GM18858 (cell line): Measurements from ENCODE around the gene HIPK1.

ENCODE experiments used
- ATAC-seq: cut with Tn5 transposase; IDR thresholded peaks from one replicate; pipeline ENCODE4 v1.9.1; 2021; ENCODE audit not compliant: unreplicated experiment

HIPK1 gene

DNA sequence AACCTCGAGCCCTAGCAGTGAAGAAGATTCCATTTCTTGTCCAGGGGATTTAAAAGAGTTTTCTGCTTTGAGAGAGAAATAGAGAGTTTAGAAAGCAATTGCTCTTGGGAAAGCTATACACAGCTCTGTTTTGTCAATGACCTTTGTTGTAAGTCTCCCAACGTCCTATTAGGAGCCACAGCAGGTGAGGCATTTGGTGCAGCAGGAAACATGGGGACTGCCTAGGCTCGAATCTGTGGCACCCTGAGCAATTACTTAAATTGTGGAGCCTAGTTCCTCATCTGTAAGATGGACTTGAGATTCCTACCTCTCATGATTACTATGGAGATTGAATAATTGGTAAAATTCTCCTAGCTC lies 15.8 kb upstream of the HIPK1 start:
- no peak for ATAC-seq

DNA sequence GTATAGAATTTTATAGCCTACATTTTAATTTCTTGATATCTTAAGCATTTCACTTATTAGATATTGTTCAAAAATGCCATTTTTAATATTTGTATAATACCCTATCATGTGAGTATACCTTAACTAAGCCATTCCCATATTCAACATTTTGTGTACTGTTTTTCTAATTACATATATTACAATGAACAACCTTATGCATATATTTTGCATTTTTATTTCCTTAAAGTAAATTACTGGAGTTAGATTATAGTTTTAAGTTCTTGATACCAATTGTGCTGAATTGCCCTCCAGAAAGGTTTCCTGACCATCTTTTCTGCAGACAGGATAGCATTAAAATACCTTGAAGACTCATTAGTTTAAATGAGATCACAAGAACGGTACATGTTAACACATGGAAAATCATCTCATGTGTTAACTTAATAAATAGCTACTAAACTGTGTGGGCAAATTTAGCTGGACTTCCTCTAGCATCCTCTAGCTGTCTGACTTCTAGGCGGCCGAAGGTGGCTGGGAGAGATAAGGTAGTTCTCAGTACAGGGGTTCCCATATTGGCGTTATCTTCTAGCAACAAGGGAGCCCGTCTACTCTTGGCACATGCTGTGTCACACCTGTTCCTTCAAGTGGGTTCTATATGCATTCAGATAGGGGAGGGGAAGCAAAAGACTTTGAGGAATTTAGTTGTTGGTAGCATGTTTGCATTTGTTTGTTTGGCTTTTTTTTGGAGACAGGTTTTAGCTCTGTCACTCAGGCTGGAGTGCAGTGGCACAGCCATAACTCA lies 15.0 kb upstream of the HIPK1 start:
- no peak for ATAC-seq

GRCh38 chr1:113916974-113917373 lies 12.2 kb upstream of the HIPK1 start:
- no peak for ATAC-seq

DNA sequence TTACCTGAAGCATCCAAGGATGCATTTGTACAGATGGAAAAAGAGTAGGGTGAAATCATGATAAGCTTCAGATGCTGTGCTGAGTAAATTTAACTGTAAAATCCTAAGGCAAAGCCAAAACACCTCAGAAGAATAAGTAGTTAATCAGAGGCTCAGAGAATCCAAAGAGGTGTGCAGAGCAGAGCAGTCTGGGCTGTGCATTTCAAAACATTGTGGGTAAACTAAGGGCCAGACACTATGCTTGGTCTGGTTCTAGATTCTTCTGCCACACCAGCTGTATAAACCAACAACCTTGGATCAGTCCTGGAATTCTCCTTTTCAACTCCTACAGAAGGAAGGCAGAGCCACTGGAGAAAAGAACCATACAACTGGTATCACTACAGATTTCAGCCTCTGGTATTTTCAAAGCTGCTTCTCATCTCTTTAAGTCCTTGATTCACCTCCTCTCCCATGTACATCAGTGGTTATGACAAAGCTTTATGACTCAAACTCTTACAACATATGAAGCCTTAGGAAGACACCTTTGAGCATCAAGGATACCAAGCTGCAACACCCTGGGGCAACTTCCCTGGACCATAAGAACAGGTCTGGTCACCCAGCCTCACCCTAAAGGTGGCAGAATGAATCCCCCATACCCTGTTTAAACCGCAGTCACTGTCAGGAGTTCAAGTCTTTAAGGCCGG lies 11.6 kb upstream of the HIPK1 start:
- ATAC-seq: no peak

DNA sequence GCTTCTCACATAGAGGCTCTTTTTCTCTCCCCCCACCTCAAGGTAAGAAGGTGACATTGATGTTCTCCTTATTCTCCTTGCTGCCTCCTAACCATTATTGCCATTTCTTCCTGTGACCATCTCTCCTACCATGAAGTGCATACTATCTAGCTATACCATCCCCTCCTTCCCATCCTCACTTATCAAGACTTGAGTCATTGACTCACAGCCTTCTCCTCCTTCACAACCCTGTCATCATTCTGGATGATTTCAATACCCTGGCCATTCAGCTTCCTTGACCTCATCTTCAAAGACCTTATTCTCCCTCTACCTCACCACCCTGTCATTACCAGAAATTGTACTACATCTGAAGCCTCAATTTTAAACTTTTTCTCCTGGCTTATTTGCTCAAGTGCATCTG lies 10.9 kb upstream of the HIPK1 start:
- no peak for ATAC-seq

DNA sequence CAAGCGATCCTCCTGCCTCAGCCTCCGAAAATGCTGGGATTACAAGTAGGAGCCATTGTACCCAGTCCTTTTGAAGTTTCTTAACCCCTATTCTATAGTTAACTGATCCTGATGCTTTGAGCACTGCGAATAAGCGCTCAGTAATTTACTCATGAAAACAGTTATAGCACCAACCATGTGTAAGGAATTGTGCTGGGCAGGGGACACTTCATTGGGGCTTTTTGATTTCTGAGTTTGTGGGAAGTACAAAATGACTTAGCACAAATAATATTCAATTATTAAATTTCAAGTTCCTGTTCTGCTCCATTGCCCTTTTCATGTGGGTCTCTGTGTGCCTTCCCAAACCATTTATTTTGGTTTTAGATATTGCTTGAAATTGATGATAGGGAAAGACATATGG lies 6.2 kb upstream of the HIPK1 start:
- ATAC-seq: no peak

DNA sequence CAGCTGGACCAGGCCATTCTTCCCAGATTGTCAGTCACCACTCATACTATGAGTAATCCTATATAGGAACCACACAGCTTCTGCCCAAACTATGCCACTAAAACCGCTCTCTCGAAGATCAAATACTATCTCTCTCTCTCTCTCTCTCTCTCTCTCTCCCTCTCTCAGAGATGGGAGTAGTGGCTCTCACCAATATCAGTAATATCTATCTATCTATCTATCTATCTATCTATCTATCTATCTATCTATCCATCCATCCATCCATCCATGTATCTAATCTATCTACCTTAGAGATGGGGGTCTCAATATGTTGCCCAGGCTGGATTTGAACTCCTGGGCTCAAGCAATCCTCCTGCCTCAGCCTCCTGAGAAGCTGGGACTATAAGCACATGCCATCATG lies 4.7 kb upstream of the HIPK1 start:
- ATAC-seq: no peak

DNA sequence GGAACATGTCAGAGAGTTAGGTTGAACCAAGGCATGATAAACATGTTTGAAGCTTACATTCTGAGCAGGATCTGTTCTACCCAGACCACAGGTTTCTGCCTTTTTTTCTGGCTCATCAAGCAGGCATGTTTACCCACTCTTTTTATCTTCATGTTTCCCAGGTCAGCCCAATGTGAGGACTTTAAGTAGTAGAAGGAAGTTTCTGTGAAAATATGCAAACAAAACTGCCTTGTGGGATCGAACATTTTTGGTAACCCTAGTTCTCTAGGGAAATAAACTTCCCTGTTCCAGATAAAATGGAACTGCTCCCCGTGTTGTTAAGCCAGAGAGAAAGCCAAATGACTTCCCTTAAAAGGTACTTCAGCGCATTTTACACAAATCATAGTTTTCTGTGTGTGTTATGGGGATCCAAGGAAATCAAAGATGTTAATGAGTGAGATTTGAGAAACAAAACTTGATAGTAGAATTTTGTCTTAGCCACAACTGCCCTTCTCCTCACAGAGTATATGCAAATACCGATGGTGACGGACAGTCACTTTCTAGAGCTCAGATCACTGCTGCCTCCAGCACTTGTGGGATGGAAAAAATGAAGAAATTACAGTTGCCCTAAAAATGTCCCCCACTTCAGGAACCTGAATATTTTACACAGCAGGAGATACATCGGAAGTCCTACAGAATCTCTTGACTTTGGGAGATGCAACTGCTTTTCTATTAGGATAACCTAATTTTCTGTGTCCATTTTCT lies 765 bp upstream of the HIPK1 start:
- no peak for ATAC-seq

- ATAC-seq: peak; percentile 15
Observed at GRCh38 chr1:113929750-113930498, 800 bp downstream of the HIPK1 start.

DNA sequence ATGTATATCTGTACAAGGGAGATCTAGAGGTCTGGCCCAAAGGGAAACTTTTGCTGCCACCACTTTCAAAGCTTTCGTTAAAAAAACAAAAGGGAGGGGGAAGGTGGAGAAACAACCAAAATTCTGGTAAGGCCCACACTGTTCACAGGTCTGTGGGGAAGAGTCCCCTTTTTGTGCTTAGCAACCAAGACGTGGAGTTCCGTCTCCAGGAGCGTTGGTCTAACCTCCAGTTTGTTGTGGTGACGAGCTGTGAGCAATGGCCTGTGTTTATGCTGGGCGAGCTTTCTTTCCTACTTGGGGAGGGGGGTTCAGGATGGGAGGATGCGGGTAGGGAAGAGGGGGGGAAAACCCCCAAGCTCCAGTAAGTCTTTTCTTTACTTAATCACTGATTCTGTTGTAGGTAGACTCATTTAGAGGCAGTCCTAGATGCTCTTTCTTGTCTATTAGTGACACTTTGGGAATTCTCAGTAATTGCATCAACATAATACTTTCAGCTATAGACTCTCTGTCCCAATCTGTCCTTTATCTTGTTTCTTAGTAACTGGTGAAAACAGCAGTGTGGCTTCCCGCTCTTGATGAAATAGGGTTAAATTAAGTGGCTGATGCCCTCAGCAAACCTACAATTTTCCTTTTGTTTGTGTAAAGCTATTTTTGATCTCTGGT lies 1.5 kb downstream of the HIPK1 start:
- peak; percentile 35 for ATAC-seq

DNA sequence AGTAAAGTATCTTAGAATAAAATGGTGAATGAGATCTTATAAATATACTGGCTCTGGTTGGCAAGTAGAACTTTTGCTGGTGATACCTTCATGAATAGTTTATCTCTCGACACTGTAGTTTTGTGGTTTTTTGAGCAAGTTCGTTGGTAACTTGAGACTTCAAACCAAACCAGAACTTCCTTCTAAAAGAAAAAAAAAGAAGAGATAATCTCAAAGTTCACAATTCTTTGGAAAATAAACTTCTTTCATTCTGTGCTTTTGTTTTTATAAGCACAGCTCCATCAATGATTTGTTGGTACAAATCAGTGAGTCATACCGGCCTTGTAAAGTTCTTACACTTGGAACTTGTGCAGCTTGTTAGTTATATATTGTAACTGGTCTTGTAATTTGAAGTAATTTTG lies 2.3 kb downstream of the HIPK1 start:
- ATAC-seq: no peak

DNA sequence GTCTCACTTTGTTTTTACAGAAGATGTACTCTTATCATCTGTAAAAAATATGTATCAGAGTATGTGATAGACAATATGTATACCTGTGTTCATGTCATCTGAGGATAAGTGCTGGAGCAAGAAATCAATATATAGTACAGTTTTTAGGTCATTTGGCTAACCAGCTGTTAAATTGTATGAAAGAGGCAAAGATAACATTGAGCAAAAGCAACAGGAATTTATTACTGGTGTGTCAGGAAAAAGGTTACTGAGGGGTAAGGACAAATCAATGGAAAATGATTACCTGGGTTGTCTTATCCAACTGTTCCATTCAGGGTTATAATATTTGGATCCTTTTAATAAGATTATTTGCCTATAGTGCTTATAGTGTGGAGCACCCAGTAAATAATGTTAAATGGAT lies 4.9 kb downstream of the HIPK1 start:
- no peak for ATAC-seq

- no peak for ATAC-seq
Observed at GRCh38 chr1:113934511-113935055, 5.5 kb downstream of the HIPK1 start.

GRCh38 chr1:113935176-113935575 lies 6.1 kb downstream of the HIPK1 start:
- ATAC-seq: no peak

DNA sequence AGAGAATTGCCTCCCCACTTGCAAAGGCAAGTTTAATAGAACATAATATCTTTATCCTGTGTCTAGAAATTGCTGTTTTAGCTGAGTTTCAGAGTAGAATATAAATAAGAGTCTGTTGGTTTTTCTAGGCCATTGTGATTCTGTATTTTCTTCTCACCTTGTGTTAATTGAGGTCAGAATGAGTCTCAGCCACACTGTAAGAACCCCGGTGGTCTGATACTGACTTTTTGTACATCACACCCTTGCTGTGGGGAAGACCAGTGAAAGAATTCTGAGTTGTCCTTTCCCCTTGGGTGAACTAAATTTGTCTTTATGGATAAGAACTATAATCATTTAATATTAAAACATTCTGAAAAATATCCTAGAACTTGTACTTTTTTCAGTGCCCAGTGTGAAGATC lies 6.8 kb downstream of the HIPK1 start:
- no peak for ATAC-seq

- ATAC-seq: no peak
Observed at GRCh38 chr1:113937146-113937545, 8.0 kb downstream of the HIPK1 start.

DNA sequence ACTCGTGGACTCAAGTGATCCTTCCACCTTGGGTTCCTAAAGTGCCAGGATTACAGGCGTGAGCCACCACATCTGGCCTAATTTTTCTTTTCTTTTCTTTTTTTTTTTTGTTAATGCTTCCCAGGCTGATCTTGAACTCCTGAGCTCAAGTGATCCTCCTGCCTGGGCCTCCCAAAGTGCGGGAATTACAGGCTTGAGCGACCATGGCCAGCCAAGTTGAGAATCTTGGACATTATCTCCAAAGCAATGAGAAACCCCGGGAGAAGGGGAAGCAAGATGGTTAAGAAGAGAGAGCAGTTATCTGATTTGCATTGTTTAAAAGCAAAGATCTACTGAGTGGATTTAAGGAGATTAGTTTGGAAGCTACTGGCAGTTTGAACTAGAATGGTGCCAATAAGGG lies 9.1 kb downstream of the HIPK1 start:
- ATAC-seq: no peak

- ATAC-seq: no peak
Observed at GRCh38 chr1:113940365-113941244, 11.5 kb downstream of the HIPK1 start.

- ATAC-seq: no peak
Observed at GRCh38 chr1:113941245-113941559, 12.1 kb downstream of the HIPK1 start.

GRCh38 chr1:113942527-113942926 lies 13.4 kb downstream of the HIPK1 start:
- ATAC-seq: no peak
